NCI-H2196 (cell line): ENCODE measurements around the gene LRP3.

Source experiments
- DNase-seq: peaks from one replicate; lab custom pipeline; 2025; ENCODE audit not compliant: unreplicated experiment; lab: John Stamatoyannopoulos, UW

The LRP3 gene

DNA sequence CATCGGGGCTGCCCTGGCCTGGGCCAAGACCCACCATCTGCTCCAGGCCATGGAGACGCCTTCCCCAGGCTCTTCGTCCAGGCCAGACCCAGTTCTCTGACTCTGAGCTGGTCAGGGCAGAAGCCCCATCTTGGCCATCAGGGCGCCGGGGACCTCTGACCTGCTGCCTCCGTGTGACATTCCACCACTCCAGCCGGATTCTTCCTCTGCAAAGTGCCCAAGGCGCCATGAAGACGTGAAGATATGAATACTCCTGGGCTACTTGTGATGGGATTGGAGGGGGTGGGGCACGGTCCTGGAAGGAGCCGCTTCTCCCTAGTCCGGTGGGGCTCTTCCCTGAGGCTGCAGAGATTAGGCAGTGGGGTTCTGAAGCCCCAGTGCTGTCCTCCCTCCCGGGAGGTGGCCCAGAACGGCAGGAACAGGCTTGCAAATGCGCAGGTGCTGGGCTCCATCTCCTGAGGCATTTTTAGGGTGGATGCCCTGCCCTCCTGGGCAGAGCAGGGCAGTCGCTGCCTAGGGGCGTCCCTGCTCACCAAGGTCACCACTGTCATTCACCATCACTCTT, 57.5 kb downstream of the LRP3 start:
- DNase-seq = no peak

DNA sequence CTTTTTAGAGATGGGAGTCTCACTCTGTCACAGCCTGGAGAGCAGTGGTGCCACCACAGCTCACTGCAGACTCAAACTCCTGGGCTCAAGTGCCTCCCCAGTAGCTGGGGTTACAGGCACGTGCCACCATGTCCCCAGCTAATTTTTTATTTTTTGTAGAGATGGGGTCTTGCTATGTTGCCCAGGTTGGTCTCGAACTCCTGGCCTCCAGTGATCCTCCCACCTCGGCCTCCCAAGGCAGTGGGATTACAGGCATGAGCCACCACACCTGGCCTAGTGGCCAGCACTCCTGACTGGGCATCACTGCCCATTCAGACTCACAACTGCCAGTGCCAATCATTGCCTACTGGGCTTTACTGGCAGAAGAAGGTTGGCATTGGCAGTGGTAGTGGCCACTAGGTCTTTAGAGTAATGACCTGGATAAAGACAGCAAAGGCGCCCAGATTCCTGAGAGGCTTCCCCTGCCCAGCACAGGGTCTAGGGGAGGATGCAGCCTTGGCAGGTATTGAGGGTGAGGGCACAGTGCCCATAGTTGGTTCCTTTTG, 58.4 kb downstream of the LRP3 start:
- no peak for DNase-seq

DNA sequence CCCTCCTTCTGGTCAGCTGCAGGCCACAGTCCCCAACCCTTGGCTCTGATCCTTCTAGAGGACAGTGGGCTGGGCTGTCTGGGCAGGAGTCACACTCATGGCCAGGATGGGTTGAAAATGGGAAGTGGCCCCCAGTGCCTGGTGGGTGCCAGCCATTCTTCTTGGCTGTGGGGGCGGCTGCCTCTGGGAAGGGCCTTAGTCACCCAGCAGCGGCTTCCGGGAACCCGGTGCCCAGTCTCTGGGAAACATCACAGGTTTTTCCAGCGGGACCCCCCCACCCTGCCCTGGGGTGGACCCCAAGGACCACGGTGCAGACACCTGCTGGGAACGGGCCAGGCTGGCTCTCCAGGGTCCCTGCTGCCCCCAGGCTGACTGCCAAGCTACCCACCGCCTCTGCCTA, 58.8 kb downstream of the LRP3 start:
- no peak for DNase-seq

DNA sequence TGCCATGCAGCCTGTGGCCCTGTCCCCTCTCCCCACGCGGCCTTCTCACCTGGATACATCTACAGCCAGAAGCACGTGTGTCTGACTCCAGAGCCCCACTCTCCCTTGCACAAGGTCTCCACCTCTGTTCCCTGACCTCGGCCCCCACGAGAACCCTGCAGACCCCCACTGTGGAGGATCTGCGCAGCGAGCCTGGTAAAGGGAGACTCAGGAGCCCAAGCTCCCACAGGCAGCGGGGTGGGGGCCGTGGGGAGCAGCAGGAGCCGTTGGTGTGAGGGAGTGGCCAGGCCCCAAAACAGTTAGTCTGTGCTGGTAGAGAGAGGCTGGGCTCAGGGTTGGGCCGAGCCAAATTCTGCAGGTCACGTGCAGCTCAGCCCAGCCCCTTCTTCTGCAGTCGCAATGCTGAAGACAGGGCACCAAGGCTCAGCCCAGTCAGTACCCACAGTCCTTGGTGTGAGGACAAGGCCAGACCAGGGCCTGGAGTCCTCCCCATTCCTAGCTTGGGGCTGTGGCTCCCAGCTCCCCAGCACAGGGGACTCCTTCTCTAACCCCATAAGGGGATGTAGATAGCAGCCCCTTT, 60.2 kb downstream of the LRP3 start:
- no peak for DNase-seq

DNA sequence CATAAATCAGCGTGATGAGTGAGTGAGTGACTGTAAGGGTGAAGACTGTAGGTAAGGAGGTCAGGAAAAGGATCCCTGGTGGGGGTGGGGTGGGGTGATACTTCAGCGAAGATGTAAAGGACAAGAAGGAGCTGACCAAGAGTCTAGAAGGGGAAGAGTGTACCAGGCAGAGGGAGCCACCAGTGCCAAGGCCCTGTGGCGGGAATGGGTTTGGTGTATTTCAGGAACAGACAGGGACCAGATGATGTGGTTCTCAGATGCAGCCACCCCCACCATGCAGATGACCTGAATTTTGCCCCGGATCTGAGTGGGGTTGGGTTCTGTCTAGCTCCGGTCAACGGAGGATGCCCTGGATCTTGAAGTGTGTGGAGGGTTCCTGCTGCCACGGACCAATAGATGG, 61.7 kb downstream of the LRP3 start:
- no peak for DNase-seq

DNA sequence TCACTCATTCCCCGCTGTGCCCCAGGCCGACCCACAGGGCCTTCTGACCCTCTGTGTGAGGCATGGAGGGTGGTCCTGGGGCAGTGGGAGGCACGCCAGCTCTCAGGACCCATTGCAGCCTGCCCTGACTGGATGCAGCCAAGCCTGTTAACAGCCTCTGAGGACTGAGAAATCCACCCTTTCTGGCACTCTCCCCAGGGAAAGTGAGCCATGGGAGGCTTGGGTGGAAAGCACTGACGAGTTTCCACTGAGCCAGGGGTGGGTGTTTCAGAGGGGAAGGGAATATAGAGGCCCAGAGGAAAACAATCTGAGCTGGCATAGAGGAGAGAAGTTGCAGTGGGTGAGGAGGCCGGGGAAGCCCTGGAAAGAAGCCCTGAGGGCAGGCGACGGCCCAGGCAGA, 62.1 kb downstream of the LRP3 start:
- no peak for DNase-seq

DNA sequence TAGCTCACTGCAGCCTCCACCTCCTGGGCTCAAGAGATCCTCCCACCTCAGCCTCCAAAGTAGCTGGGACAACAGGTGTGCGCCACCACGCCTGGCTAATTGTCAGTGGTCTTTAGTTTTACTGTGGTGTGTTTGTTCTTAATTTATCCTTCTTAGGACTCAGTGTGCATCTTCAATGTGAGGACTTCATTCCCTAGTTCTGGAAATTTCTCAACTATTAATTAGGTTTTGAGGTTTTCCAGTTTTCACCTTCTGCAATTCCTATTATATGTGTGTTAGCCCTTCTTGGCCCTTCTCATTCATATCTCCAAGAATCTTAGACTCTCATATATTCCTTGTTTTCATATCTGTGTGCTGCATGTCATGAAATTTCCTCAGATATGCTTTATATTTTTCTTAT, 63.7 kb downstream of the LRP3 start:
- no peak for DNase-seq
